HL-60 (cell line): Measurements from ENCODE around the gene FGGY.

Experiments used
- GABPA ChIP-seq: IDR thresholded peaks from 2 replicates; pipeline ENCODE4 v1.6.1; 2012; ENCODE audit warnings: low read depth
- POLR2AphosphoS5 ChIP-seq: IDR thresholded peaks from 2 replicates; pipeline ENCODE4 v1.6.1; 2012; ENCODE audit warnings: low read depth
- SPI1 ChIP-seq: IDR thresholded peaks from 2 replicates; pipeline ENCODE4 v1.6.1; 2012; ENCODE audit warnings: low read depth, mild to moderate bottlenecking, borderline replicate concordance
- TF ChIP-seq, protein P1 (sequence below): IDR thresholded peaks from 2 replicates; pipeline ENCODE4 v1.6.1; 2012; ENCODE audit warnings: low read depth; ENCODE audit not compliant: insufficient replicate concordance
- TF ChIP-seq, protein P2 (sequence below): IDR thresholded peaks from one replicate; pipeline ENCODE4 v1.5.1; 2011; ENCODE audit warnings: low read length, control low read depth, inconsistent platforms; ENCODE audit not compliant: insufficient read depth

DNA sequence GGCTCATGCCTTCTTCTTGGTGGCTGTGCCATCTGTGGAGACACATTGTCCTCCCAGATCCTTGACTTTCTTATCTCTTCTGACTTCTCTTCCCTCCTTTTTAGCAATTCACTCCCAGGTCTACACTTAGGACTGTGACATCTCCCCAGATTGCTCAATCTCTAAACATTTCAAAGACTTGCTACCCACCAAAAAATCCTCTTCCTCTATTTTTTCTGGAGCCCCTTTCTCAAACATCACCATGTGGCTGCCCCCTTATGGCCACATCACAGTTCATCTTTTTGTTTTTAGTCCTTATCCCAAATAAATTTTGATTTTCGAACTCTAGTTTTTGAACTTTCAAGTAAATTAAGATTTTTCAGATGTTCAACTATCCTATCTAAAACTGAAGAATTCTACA, 369.2 kb downstream of the FGGY start:
- TF ChIP-seq, protein P1, sequence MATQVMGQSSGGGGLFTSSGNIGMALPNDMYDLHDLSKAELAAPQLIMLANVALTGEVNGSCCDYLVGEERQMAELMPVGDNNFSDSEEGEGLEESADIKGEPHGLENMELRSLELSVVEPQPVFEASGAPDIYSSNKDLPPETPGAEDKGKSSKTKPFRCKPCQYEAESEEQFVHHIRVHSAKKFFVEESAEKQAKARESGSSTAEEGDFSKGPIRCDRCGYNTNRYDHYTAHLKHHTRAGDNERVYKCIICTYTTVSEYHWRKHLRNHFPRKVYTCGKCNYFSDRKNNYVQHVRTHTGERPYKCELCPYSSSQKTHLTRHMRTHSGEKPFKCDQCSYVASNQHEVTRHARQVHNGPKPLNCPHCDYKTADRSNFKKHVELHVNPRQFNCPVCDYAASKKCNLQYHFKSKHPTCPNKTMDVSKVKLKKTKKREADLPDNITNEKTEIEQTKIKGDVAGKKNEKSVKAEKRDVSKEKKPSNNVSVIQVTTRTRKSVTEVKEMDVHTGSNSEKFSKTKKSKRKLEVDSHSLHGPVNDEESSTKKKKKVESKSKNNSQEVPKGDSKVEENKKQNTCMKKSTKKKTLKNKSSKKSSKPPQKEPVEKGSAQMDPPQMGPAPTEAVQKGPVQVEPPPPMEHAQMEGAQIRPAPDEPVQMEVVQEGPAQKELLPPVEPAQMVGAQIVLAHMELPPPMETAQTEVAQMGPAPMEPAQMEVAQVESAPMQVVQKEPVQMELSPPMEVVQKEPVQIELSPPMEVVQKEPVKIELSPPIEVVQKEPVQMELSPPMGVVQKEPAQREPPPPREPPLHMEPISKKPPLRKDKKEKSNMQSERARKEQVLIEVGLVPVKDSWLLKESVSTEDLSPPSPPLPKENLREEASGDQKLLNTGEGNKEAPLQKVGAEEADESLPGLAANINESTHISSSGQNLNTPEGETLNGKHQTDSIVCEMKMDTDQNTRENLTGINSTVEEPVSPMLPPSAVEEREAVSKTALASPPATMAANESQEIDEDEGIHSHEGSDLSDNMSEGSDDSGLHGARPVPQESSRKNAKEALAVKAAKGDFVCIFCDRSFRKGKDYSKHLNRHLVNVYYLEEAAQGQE = no peak
- TF ChIP-seq, protein P2, sequence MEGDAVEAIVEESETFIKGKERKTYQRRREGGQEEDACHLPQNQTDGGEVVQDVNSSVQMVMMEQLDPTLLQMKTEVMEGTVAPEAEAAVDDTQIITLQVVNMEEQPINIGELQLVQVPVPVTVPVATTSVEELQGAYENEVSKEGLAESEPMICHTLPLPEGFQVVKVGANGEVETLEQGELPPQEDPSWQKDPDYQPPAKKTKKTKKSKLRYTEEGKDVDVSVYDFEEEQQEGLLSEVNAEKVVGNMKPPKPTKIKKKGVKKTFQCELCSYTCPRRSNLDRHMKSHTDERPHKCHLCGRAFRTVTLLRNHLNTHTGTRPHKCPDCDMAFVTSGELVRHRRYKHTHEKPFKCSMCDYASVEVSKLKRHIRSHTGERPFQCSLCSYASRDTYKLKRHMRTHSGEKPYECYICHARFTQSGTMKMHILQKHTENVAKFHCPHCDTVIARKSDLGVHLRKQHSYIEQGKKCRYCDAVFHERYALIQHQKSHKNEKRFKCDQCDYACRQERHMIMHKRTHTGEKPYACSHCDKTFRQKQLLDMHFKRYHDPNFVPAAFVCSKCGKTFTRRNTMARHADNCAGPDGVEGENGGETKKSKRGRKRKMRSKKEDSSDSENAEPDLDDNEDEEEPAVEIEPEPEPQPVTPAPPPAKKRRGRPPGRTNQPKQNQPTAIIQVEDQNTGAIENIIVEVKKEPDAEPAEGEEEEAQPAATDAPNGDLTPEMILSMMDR = no peak
- TF ChIP-seq POLR2AphosphoS5 (no peak), SPI1 (peak; percentile 69), GABPA (no peak)
